GM13977 (cell line): ENCODE results near the gene ELAVL3.

ENCODE experiments used
- DNase-seq: peaks from one replicate; pipeline ENCODE4 v3.0.0; 2012; ENCODE audit warnings: low spot score
- in situ Hi-C: fragments of 300-500 bp; cut with MboI; formaldehyde crosslinking; loops from one replicate; pipeline ENCODE4 v1.12.0; 2022; ENCODE audit warnings: low sequenced_read_pairs, low pct_unique_long_range_greater_than_20kb, mixed read lengths, inconsistent platforms; ENCODE audit not compliant: unreplicated experiment
- TF ChIP-seq, protein P1 (sequence below): IDR thresholded peaks from 2 replicates; pipeline ENCODE4 v1.5.1; 2012; ENCODE audit warnings: mild to moderate bottlenecking, control low read depth; ENCODE audit not compliant: insufficient read depth; ENCODE audit errors: extremely low read depth, missing control alignments

The ELAVL3 gene

DNA sequence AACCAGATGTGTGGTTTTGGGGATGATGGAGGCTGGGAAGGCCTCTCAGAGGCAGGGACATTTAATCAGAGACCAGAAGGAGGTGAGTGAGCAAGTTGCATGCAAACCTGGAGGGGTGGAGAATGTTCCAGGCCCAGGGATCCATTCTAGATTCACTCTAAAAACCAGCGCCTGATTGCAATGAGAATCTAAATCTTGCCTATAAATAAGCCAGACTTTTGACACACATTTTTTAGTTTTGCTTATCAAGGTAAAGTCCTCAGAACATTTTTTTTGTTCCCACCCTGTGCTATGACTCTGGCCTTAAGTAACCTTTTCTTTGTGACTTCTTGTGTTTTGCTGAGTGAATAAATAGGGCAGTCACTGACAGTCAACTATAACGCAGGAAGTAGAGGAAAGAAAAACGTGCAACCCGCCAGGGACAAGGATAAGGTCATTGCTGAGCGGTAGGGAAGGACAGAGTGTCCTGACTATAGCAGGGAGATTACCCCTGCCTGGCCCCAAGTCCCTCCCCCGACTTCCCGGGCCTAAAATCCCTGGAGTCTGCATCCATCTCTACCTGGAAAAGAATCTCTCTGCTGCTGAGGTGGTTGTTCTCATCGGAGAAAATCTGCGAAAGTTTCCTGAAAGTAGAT is 76.1 kb downstream of the ELAVL3 start:
- in situ Hi-C loops: no loop called here
- TF ChIP-seq, protein P1, sequence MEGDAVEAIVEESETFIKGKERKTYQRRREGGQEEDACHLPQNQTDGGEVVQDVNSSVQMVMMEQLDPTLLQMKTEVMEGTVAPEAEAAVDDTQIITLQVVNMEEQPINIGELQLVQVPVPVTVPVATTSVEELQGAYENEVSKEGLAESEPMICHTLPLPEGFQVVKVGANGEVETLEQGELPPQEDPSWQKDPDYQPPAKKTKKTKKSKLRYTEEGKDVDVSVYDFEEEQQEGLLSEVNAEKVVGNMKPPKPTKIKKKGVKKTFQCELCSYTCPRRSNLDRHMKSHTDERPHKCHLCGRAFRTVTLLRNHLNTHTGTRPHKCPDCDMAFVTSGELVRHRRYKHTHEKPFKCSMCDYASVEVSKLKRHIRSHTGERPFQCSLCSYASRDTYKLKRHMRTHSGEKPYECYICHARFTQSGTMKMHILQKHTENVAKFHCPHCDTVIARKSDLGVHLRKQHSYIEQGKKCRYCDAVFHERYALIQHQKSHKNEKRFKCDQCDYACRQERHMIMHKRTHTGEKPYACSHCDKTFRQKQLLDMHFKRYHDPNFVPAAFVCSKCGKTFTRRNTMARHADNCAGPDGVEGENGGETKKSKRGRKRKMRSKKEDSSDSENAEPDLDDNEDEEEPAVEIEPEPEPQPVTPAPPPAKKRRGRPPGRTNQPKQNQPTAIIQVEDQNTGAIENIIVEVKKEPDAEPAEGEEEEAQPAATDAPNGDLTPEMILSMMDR: no peak
- DNase-seq: no peak

DNA sequence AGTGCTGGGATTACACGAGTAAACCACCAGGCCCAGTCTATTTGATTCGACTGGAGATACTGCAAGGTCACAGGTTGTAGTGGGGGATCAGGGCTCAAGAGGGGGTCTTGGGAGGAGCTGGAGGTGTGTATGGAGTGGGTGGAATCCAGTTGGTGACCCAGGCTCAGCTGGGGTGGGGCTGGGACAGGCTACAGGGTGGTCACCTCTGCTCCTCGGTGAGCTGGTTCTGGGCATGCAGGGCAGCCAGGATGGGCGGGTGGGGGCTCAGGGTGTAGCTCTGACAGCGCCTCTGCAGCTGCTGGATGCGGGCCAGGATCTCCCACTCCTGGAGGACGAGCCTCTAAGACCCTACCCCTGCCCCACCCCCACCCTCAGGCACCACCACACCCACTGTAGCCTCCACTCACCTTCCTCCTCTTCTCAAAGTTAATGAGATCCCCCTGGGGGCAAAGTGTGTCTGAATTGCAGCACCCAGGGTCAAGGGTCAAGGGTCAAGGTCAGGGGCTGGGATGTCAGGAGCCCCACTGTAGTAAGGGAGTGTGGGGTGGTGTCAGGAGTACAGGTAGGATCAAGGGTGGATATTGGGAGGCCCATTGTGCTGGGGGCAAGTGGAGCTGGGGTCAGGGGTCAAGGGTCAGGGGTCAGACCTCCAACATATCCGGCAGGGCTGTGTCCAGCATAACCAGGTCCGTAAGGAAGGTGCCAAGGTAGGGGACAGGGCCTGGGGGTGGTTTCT is 78.9 kb downstream of the ELAVL3 start:
- in situ Hi-C loops: no loop called here
- TF ChIP-seq, protein P1: no peak
- DNase-seq: no peak
